PC-3 (cell line): ENCODE data around the gene STAT4.

Experiments
- CTCF ChIP-seq: fragments of 300-600 bp; sonication (generic); conservative IDR thresholded peaks from 2 replicates; pipeline ENCODE4 v1.5.1; 2017; ENCODE audit warnings: antibody characterized with exemption, low read depth, mild to moderate bottlenecking, low read length
- EZH2 ChIP-seq: fragments of 300-600 bp; sonication (generic); IDR thresholded peaks from one replicate; pipeline ENCODE4 v1.6.1; 2017; ENCODE audit warnings: antibody characterized with exemption, mild to moderate bottlenecking, low read length; ENCODE audit not compliant: unreplicated experiment

- no peak for TF ChIP-seq CTCF
- no peak for TF ChIP-seq EZH2
These were observed 39.6 kb upstream of the STAT4 start for GRCh38 chr2:191190435-191190834.
